ENCODE results near the gene LYZL4. TPM values are rescaled to one million over a fixed set of nuclear protein-coding genes. Genes with fewer than 3 reads are reported as not detected.

Gene LYZL4
- total RNA-seq, 1 experiment from 2014 or later = not detected

DNA sequence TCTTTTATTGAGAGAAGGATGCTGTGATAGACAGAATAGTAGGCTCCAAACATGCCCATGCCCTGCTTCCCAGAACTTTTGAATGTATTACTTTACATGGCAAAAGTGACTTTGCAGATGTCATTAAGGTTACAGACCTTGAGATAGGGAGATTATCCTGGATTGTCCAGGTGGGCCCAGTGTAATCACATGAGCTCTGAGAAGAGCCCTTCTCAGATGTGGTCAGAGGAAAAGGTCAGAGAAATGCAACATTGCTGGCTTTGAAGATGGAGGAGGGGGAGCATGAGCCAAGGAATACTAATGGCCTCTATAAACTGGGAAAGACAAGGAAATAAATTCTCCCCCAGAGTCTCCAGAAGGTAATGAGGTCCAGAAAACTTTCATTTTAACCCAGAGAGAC lies 45.8 kb upstream of the LYZL4 start:
- Histone ChIP-seq H3K36me3 (ENCODE audit: control insufficient read depth in 1 of 2, insufficient read depth in 2 of 2, low read length in 2 of 2) (no peaks in the 10 kb centered on the region), H3K4me1 (ENCODE audit: control insufficient read depth in 1 of 2, insufficient read depth in 2 of 2, low read length in 2 of 2) (peaks cover 0 to 5% of the 10 kb centered on the region in 2 experiments; a peak in 1 of 4 replicates), H3K9ac (ENCODE audit: low read length) (no peak overlapping the region), H3K79me2 (ENCODE audit: insufficient read depth, low read length) (no peaks in the 10 kb centered on the region), H3K27ac (ENCODE audit: low read depth, low read length) (no peak overlapping the region), H2AFZ (ENCODE audit: low read depth, low read length, poor library complexity, severe bottlenecking) (no peak overlapping the region), H3K9me2 (ENCODE audit: insufficient read depth) (no peaks in the 10 kb centered on the region), H4K20me1 (ENCODE audit: insufficient read depth) (no peaks in the 10 kb centered on the region), H3K4me2 (ENCODE audit: low read length) (no peak overlapping the region), H3K27me3 (ENCODE audit: insufficient read depth, low read length) (no peaks in the 10 kb centered on the region), H3K9me3 (ENCODE audit: control insufficient read depth in 1 of 2, insufficient read depth in 1 of 2, low read depth in 1 of 2, low read length in 2 of 2) (no peaks in the 10 kb centered on the region), H3K4me3 (replicated peaks in 1 of 2; ENCODE audit: low read depth in 1 of 2, low read length in 2 of 2) (no peak overlapping the region)
- CTCF ChIA-PET = no interaction called here
- BruUV-seq (replicated peaks) = no TSS peak
- intact Hi-C loops (cut with micrococcal nuclease) = no loop called here
- DNase-seq (ENCODE audit: low read depth, low spot score) (no peak), ATAC-seq (no peak)
- RAD21 ChIA-PET (ENCODE audit: low non-redundant PET in 1 of 2, low total read pairs in 2 of 2, uncharacterized antibody in 2 of 2, unreplicated experiment in 2 of 2) = no interaction called here
- POLR2A ChIA-PET = no interaction called here
- TF ChIP-seq POLR2A (IDR thresholded peaks at IDR 0.05; ENCODE audit: borderline replicate concordance, extremely low read depth, insufficient read depth, insufficient read length) = no peak

DNA sequence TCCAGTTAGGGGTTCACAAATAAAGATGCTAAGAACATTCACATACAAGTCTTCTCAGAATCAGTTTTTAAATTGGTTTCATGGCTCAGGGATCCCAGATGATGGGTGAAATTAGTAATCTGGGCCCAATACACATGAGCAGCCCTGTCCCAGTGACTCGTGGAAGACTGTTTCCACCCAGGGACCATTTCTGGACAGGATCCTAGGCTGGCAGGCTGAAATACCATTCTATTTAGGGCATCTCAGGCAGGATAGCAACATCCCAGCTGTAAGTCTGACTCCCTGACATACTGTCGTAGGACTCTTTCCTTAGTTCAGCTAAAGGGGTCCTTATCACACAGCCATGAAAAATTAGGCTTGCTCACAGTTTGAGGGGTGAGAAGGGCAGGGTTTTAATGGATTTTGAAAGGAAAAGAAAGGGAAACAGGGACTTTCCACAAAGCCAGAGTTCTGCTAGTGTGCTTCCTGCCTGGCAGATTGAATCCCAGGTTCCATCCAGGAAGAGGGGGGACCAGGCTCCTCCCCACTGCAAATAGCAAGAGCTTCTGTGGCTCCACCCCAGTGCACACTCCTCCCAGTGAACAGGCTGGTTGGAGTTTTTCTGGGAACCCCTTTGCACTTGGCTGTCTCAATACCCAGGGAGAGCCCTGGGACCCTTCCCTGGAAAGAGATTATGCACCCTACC lies 41.3 kb upstream of the LYZL4 start:
- DNase-seq (ENCODE audit: low read depth, low spot score) (no peak), ATAC-seq (peak; percentile 59; the same call in 1 of the 2 replicates)
- no peaks in the 10 kb centered on the region for H3K9me2 ChIP-seq (ENCODE audit: insufficient read depth)
- no peak overlapping the region for H2AFZ ChIP-seq (ENCODE audit: low read depth, low read length, poor library complexity, severe bottlenecking)
- no peaks in the 10 kb centered on the region for H3K9me3 ChIP-seq (ENCODE audit: control insufficient read depth in 1 of 2, insufficient read depth in 1 of 2, low read depth in 1 of 2, low read length in 2 of 2)
- no peaks in the 10 kb centered on the region for H3K36me3 ChIP-seq (ENCODE audit: control insufficient read depth in 1 of 2, insufficient read depth in 2 of 2, low read length in 2 of 2)
- peaks cover 0 to 5% of the 10 kb centered on the region in 2 experiments; a peak in 1 of 4 replicates for H3K4me1 ChIP-seq (ENCODE audit: control insufficient read depth in 1 of 2, insufficient read depth in 2 of 2, low read length in 2 of 2)
- no peaks in the 10 kb centered on the region for H3K79me2 ChIP-seq (ENCODE audit: insufficient read depth, low read length)
- H4K20me1 ChIP-seq (ENCODE audit: insufficient read depth) = no peaks in the 10 kb centered on the region
- ChIA-PET CTCF (interaction anchor here (0.7 kb wide), 1 partner anchor 8 kb away, joined by 3 read pairs; no protein-coding TSS in a partner anchor), RAD21 (ENCODE audit: low non-redundant PET in 1 of 2, low total read pairs in 2 of 2, uncharacterized antibody in 2 of 2, unreplicated experiment in 2 of 2) (no interaction called here), POLR2A (no interaction called here)
- intact Hi-C loops (cut with micrococcal nuclease) = no loop called here
- no peak overlapping the region for H3K9ac ChIP-seq (ENCODE audit: low read length)
- no peak overlapping the region for H3K4me2 ChIP-seq (ENCODE audit: low read length)
- TF ChIP-seq ZNF274 (IDR thresholded peaks at IDR 0.05; ENCODE audit: low read depth, low read length) (no peak), POLR2AphosphoS5 (IDR thresholded peaks at IDR 0.05; ENCODE audit: low read depth, low read length) (no peak), CBX3 (IDR thresholded peaks at IDR 0.05; ENCODE audit: low read depth) (no peak)
- TF ChIP-seq, protein P1, sequence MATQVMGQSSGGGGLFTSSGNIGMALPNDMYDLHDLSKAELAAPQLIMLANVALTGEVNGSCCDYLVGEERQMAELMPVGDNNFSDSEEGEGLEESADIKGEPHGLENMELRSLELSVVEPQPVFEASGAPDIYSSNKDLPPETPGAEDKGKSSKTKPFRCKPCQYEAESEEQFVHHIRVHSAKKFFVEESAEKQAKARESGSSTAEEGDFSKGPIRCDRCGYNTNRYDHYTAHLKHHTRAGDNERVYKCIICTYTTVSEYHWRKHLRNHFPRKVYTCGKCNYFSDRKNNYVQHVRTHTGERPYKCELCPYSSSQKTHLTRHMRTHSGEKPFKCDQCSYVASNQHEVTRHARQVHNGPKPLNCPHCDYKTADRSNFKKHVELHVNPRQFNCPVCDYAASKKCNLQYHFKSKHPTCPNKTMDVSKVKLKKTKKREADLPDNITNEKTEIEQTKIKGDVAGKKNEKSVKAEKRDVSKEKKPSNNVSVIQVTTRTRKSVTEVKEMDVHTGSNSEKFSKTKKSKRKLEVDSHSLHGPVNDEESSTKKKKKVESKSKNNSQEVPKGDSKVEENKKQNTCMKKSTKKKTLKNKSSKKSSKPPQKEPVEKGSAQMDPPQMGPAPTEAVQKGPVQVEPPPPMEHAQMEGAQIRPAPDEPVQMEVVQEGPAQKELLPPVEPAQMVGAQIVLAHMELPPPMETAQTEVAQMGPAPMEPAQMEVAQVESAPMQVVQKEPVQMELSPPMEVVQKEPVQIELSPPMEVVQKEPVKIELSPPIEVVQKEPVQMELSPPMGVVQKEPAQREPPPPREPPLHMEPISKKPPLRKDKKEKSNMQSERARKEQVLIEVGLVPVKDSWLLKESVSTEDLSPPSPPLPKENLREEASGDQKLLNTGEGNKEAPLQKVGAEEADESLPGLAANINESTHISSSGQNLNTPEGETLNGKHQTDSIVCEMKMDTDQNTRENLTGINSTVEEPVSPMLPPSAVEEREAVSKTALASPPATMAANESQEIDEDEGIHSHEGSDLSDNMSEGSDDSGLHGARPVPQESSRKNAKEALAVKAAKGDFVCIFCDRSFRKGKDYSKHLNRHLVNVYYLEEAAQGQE (IDR thresholded peaks at IDR 0.05; ENCODE audit: low read depth) = no peak
- no TSS peak for BruUV-seq (replicated peaks)
- H3K27ac ChIP-seq (ENCODE audit: low read depth, low read length) = no peak overlapping the region
- no peaks in the 10 kb centered on the region for H3K27me3 ChIP-seq (ENCODE audit: insufficient read depth, low read length)
- H3K4me3 ChIP-seq (replicated peaks in 1 of 2; ENCODE audit: low read depth in 1 of 2, low read length in 2 of 2) = no peak overlapping the region
